Naive thymus-derived CD8-positive, alpha-beta T cell (primary cell): ENCODE measurements around the gene BACE1. TPM values are rescaled to one million over a fixed set of nuclear protein-coding genes. Genes with fewer than 3 reads are reported as not detected.

ENCODE experiments used
- ATAC-seq, 2 donors: fragments of 150-1000 bp; cut with Tn5 transposase in 1 of 2; sonication (Bioruptor Pico), chemical (Tn5 transposase) in 1 of 2; 1 replicate in 1 of 2; 2 replicates in 1 of 2; pipeline ENCODE4 v1.10.0; 2021; ENCODE audit warnings: mild to moderate bottlenecking in 2 of 2, moderate library complexity in 2 of 2
- POLR2A ChIA-PET: fragments of 350-600 bp; sonication (Branson Sonifier 250); formaldehyde crosslinking; loops from one replicate; lab custom pipeline; 2021; ENCODE audit warnings: antibody characterized with exemption; lab: Charles Lee
- DNase-seq, 10 donors: peaks; one replicate each; pipeline versions ENCODE4 v3.0.0 to v3.0.0-alpha.2; 2020 to 2022
- H3K27ac Mint-ChIP-seq, 10 donors: one replicate each; pipeline ENCODE4 v1.8.0; 2020 to 2022; ENCODE audit warnings: mild to moderate bottlenecking in 10 of 10, mixed read lengths in 10 of 10, moderate library complexity in 4 of 10, inconsistent platforms in 1 of 10
- H3K27me3 Mint-ChIP-seq, 5 donors: one replicate each; pipeline ENCODE4 v1.8.0; 2021 to 2022; ENCODE audit warnings: mixed read lengths in 5 of 5
- H3K36me3 Mint-ChIP-seq, 3 donors: one replicate each; pipeline ENCODE4 v1.8.0; 2020 to 2022; ENCODE audit warnings: mixed read lengths in 3 of 3, mild to moderate bottlenecking in 2 of 3, inconsistent platforms in 1 of 3
- H3K4me1 Mint-ChIP-seq, 4 donors: one replicate each; pipeline ENCODE4 v1.8.0; 2021 to 2022; ENCODE audit warnings: mixed read lengths in 4 of 4
- H3K4me3 Mint-ChIP-seq, 10 donors: one replicate each; pipeline ENCODE4 v1.8.0; 2020 to 2022; ENCODE audit warnings: mild to moderate bottlenecking in 10 of 10, mixed read lengths in 10 of 10, moderate library complexity in 6 of 10, inconsistent platforms in 1 of 10
- H3K9me3 Mint-ChIP-seq, 9 donors: one replicate each; pipeline ENCODE4 v1.8.0; 2020 to 2022; ENCODE audit warnings: mixed read lengths in 9 of 9, mild to moderate bottlenecking in 3 of 9, inconsistent platforms in 1 of 9, moderate library complexity in 1 of 9
- polyA plus RNA-seq, 3 donors: library from polyadenylated mRNA; unstranded; fragments of 300-500 nt; fragmentation: Illumina TruSeq; gene quantifications; one replicate each; pipeline ENCODE4 v1.2.3, GENCODE V29; 2021
- total RNA-seq, 8 experiments: library from RNA in 2 of 8; stranded (reverse) in 2 of 8; gene quantifications; one replicate each; pipeline ENCODE4 v1.2.3 and lab custom pipeline; 2021 to 2026

BACE1 gene
- total and polyA plus RNA-seq, 5 experiments from 2014 or later: 0.08 to 0.41 (median 0.27) TPM; not detected in 1

DNA sequence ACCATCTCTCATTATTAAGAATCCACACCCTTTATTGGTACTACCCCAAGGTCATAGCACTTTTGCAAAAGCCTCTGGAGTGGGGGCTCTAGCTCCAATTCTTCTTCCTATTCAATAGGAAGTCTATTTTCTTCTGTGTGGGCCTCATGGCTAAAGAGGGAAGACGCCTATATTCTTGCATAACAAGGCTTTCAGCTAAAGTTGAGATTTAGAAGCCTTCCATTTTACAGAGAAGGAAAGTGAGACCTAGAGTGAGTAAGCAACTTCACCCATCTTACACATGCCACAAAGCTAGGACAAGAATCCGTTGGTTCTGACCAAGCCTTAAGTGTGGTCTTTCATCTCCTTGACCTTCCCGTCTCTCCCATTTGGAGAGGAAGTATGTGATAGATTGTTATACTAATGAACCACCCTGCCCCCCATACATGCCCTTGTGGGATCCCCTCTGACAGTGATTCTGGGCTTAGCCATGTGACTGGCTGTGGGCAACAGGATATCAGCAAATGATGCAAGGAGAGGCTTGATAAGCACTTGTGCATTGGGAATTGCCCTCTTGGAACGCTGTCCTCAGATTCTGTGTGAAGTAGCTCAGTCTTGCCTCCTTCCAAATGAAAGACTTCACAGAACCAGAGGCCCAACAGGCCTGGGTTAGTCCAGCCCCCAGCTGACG, 12.3 kb downstream of the BACE1 start:
- H3K4me1 Mint-ChIP-seq: peaks cover 0 to 2% (median 0%) of the 10 kb centered on the region in 4 donors
- ATAC-seq (no peak), DNase-seq (no peak)
- no peak overlapping the region for H3K4me3 Mint-ChIP-seq
- H3K9me3 Mint-ChIP-seq: peaks cover 0 to 1% (median 0%) of the 10 kb centered on the region in 9 donors
- H3K36me3 Mint-ChIP-seq: no peaks in the 10 kb centered on the region
- H3K27ac Mint-ChIP-seq: no peak overlapping the region
- H3K27me3 Mint-ChIP-seq: peaks cover 1 to 9% (median 3%) of the 10 kb centered on the region in 5 donors
- POLR2A ChIA-PET: interaction anchor here (1.0 kb wide), 1 partner anchor 12 kb away, joined by 3 read pairs; no protein-coding TSS in a partner anchor

DNA sequence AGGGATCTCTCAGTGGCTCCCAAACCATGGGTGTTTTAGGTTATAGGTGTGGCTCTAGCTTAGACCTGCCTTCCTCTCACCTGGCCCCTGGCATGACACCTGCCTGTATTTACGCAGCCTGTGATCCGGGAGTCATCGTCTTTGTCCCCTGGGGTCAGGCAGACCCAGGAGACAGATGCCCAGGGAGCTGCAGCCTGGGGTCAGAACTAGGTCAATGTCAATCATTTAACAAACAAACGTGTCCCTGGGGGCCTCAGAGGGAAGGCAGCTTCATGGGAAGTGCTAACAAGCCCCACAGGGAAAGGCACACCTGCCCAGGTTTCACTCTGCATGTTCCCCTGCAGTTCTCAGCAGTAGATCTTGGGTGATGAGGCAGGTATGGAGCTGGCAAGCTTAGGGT, 13.0 kb downstream of the BACE1 start:
- peaks cover 0 to 7% (median under 1%) of the 10 kb centered on the region in 5 donors for H3K27me3 Mint-ChIP-seq
- ATAC-seq (no peak), DNase-seq (no peak)
- H3K4me3 Mint-ChIP-seq: no peak overlapping the region
- POLR2A ChIA-PET: interaction anchor here (1.0 kb wide), 1 partner anchor 12 kb away, joined by 3 read pairs; no protein-coding TSS in a partner anchor
- no peak overlapping the region for H3K27ac Mint-ChIP-seq
- H3K36me3 Mint-ChIP-seq: no peaks in the 10 kb centered on the region
- H3K9me3 Mint-ChIP-seq: peaks cover 0 to 1% (median 0%) of the 10 kb centered on the region in 9 donors
- no peaks in the 10 kb centered on the region for H3K4me1 Mint-ChIP-seq

DNA sequence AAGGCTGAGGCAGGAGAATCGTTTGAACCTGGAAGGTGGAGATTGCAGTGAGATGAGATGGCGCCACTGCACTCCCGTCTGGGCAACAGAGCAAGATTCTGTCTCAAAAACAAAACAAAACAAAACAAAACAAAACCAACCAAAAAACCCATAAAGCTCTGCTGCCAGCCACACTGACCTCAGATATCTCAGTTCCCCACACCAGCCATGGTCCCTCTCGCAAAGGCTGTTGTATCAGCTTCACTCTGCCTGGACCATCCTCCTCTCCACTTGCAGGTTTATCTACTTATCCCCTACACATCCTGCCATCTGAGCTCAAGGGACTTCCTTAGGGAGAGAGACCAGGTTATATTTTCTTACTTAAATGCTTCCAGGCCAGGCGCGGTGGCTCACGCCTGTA, 13.8 kb downstream of the BACE1 start:
- no peak for ATAC-seq
- peaks cover 0 to 1% (median 0%) of the 10 kb centered on the region in 9 donors for H3K9me3 Mint-ChIP-seq
- H3K27me3 Mint-ChIP-seq: peaks cover 0 to 4% (median 0%) of the 10 kb centered on the region in 5 donors
- DNase-seq: no peak
- no peaks in the 10 kb centered on the region for H3K36me3 Mint-ChIP-seq
- H3K27ac Mint-ChIP-seq: peak overlapping the region in 1 of 10 donors; percentile 68
- H3K4me1 Mint-ChIP-seq: no peaks in the 10 kb centered on the region
- POLR2A ChIA-PET: no interaction called here
- no peak overlapping the region for H3K4me3 Mint-ChIP-seq

DNA sequence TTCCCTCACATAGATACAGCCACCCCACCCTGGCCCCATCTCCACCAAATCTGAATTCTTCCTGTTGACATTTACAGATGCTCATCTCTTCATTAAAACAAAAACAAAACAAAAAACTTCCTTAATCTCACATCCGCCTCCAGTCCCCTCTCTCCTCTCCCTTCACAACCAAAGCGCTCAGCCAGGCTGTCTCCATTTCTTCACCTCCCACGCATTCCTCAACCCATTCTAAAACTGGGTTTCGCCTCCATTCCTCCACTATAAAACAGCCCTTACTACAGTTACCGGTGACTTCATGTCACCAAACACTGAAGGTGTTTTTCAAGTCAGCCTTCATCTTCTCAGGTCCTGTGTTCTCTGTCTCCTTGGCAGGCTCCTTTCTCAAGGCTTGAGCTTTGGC, 15.3 kb downstream of the BACE1 start:
- POLR2A ChIA-PET: no interaction called here
- no peak for ATAC-seq
- DNase-seq: no peak
- Mint-ChIP-seq H3K9me3 (peaks cover 0 to 1% (median 0%) of the 10 kb centered on the region in 9 donors), H3K4me1 (peaks cover 0 to 1% (median 0%) of the 10 kb centered on the region in 4 donors), H3K36me3 (no peaks in the 10 kb centered on the region), H3K27ac (peak overlapping the region in 1 of 10 donors; percentile 6), H3K4me3 (no peak overlapping the region), H3K27me3 (peaks cover 0 to 1% (median 0%) of the 10 kb centered on the region in 5 donors)

DNA sequence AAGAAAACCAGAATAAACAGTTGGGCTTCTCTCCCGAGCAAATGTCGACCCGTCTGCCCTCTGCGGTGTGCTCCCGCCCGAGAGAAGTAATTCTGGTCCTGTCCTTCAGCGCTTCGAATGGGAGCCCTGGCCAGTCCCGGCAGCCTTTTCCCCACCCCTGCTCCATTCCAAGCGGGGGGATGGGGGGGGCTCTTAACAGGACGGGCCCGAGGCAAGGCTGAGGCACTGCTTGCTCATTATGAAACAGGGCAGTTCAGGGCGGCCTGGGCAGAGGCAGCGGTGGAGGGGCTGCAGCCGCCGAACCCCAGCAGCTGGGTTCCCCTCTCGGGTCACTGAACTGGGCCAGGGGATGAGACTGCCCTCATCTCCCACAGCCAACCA, 15.8 kb downstream of the BACE1 start:
- no peak overlapping the region for H3K27ac Mint-ChIP-seq
- H3K27me3 Mint-ChIP-seq: peaks cover 0 to 1% (median 0%) of the 10 kb centered on the region in 5 donors
- POLR2A ChIA-PET: no interaction called here

DNA sequence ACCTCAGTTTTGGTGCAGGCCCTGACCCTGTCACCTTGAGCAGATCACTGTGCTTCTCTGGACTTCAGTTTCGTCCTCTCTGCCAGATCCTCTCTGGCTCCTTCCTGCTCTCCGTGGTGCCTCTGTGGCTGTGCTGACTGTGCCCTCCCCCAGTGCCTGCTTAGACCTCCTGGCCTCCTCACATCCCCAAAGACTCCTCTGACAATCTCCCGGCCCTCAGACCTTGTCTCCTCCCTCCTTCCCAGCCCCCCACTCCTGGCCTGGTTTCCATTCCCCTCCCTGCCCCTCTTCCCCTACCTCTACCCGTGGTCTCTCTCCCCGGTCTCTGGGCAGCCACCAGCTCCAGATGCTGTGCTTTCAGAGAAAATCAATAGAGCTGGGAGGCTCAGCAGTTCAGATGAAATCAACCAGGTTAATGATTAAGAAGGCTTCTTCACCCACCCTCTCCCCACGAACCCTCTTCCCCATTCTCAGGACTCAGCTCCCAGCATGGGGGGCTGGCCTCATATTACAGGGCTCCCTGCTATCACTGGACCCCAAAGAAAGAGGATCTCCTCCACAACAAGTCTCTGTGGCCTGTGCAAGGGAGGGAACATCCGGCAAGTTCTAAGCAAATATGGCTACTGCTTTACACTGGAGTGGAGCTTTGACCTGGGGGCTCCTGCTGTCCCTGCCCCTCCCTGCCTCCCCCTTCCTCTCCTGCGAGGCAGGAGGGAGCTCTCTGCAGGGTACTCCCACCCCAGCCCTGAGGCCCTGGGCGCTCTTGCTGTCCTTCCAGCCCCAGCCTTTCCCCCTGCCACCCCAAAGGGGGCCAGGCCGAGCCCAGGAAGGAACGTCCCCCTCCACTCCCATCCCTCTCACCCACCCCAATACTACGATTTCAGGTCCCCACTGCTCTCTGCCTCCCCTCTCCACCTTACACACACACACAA, 16.4 kb downstream of the BACE1 start:
- H3K36me3 Mint-ChIP-seq: peaks cover 0 to 7% (median 0%) of the 10 kb centered on the region in 3 donors
- ATAC-seq (no peak), DNase-seq (no peak)
- POLR2A ChIA-PET: no interaction called here
- H3K9me3 Mint-ChIP-seq: peaks cover 0 to 1% (median 0%) of the 10 kb centered on the region in 9 donors
- peaks cover 0 to 1% (median 0%) of the 10 kb centered on the region in 4 donors for H3K4me1 Mint-ChIP-seq
- H3K27me3 Mint-ChIP-seq: peaks cover 0 to 1% (median 0%) of the 10 kb centered on the region in 5 donors
- H3K4me3 Mint-ChIP-seq: no peak overlapping the region
- peak overlapping the region in 2 of 10 donors; percentile 74 to 88 for H3K27ac Mint-ChIP-seq

More for the DNA sequence above, 15.8 kb downstream of the BACE1 start:
- Mint-ChIP-seq H3K4me3 (no peak overlapping the region), H3K36me3 (peaks cover 0 to 2% (median 0%) of the 10 kb centered on the region in 3 donors), H3K4me1 (peaks cover 0 to 1% (median 0%) of the 10 kb centered on the region in 4 donors), H3K9me3 (peaks cover 0 to 1% (median 0%) of the 10 kb centered on the region in 9 donors)
- ATAC-seq (no peak), DNase-seq (no peak)

DNA sequence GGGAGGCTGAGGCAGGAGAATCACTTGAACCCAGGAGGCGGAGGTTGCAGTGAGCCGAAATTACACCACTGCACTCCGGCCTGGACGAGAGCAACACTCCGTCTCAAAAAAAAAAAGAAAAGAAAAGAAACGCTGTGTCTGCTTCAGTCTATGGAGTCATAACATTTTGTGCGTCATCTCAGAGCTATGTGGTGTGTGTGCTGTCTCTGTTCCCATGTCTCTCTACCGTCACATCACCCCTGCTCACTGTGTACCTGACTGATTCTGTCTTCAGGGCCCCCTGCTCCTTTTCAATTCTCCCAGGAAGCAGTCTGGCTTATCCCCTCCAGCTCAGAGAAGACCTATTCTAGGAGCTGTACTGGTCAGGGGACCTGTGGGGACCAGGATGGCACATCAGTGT, 17.9 kb downstream of the BACE1 start:
- ATAC-seq: no peak
- H3K4me3 Mint-ChIP-seq: no peak overlapping the region
- H3K27ac Mint-ChIP-seq: peak overlapping the region in 2 of 10 donors; percentile 14 to 43

DNA sequence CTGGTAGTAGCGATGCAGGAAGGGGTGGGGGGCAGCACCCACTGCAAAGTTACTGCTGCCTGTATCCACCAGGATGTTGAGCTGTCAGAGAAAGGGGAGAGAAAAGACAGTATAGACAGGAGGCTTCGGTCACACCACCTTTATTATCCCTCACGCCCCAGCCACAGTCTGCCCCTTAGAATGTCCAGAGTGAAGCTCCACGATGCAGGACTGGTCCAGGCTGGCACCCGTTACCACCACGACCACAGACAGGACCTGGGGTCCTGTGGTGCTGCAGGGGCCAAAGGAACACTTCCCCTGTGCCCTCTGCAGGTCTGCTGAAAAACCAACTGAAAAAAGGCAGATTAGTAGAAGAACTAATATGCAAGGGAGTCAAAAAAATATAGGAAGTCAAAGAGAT, 19.2 kb downstream of the BACE1 start:
- Mint-ChIP-seq H3K27me3 (no peaks in the 10 kb centered on the region), H3K4me3 (no peak overlapping the region), H3K27ac (peak overlapping the region in 1 of 10 donors; percentile 29), H3K9me3 (peaks cover 0 to 1% (median 0%) of the 10 kb centered on the region in 9 donors), H3K36me3 (peaks cover 0 to 9% (median 0%) of the 10 kb centered on the region in 3 donors), H3K4me1 (peaks cover 0 to 1% (median 0%) of the 10 kb centered on the region in 4 donors)
- DNase-seq: no peak
- POLR2A ChIA-PET: no interaction called here
- no peak for ATAC-seq

More for the DNA sequence above, 17.9 kb downstream of the BACE1 start:
- POLR2A ChIA-PET: no interaction called here
- peaks cover 0 to 1% (median 0%) of the 10 kb centered on the region in 5 donors for H3K27me3 Mint-ChIP-seq
- H3K36me3 Mint-ChIP-seq: peaks cover 0 to 9% (median 0%) of the 10 kb centered on the region in 3 donors
- H3K9me3 Mint-ChIP-seq: peaks cover 0 to 1% (median 0%) of the 10 kb centered on the region in 9 donors
- DNase-seq: no peak
- peaks cover 0 to 1% (median 0%) of the 10 kb centered on the region in 4 donors for H3K4me1 Mint-ChIP-seq

DNA sequence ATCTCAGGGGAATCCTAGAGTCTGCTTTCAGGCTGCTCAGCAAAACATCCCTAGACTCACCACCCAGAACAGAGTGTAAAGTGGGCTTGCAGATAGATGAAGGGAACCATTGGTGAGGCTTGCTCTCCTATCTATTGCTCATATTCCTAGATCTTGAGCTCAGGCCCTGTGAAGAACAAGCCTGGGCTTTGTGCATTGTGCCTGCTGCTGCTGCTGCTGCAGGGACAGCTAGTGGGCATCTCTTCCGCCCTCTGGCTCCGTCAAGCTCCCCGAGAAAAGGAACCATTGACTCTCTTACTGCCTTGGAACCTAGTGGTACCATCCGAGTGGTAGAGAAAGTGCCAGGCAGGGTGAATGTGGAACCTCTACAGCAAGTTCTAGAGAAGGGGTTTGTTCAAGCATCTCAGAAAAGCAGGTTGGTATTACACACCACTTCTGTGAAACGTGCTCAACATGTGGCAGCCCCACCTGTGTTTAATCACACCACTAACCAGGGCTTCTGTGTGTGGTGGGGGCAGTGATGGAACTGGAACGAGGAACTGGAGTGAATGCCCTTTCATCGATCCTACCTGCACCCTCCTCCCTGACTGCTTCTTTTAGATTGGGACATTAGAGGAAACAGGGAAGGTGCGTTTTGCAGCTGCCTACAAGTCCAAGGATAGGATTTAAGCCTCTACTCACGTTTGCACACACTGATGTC, 20.5 kb downstream of the BACE1 start:
- POLR2A ChIA-PET: interaction anchor here (0.6 kb wide), 1 partner anchor 32 kb away, joined by 5 read pairs; the partner anchor contains the start of gene CEP164
- ATAC-seq (no peak), DNase-seq (no peak)
- Mint-ChIP-seq H3K4me1 (peaks cover 0 to 1% (median 0%) of the 10 kb centered on the region in 4 donors), H3K36me3 (peaks cover 0 to 10% (median 0%) of the 10 kb centered on the region in 3 donors), H3K27ac (no peak overlapping the region), H3K9me3 (peaks cover 0 to 1% (median 0%) of the 10 kb centered on the region in 9 donors), H3K27me3 (no peaks in the 10 kb centered on the region), H3K4me3 (no peak overlapping the region)

DNA sequence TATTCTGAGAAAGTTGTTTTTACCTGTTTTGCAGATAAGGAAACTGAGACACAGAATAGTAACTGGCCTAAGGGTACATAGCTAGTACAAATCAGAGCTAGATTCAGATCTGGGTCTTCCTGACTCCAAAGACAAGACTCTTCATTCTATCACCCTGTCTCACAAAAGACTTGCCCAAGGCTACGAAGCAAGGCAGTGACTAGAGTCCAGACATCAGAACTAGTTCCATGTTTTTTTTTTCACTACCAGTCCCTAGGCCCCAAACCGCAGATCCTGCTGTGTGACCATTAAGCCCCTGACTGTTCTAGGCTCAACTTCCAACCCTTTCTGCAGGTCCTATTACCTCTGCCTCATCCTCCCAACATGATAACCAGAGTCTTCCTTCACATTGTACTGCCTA, 23.4 kb downstream of the BACE1 start:
- no peak for ATAC-seq
- Mint-ChIP-seq H3K27ac (peak overlapping the region in 1 of 10 donors; percentile 23), H3K36me3 (peaks cover 0 to 18% (median 8%) of the 10 kb centered on the region in 3 donors), H3K9me3 (no peaks in the 10 kb centered on the region), H3K27me3 (no peaks in the 10 kb centered on the region), H3K4me1 (peaks cover 0 to 1% (median 0%) of the 10 kb centered on the region in 4 donors), H3K4me3 (no peak overlapping the region)
- no peak for DNase-seq
- POLR2A ChIA-PET: no interaction called here

DNA sequence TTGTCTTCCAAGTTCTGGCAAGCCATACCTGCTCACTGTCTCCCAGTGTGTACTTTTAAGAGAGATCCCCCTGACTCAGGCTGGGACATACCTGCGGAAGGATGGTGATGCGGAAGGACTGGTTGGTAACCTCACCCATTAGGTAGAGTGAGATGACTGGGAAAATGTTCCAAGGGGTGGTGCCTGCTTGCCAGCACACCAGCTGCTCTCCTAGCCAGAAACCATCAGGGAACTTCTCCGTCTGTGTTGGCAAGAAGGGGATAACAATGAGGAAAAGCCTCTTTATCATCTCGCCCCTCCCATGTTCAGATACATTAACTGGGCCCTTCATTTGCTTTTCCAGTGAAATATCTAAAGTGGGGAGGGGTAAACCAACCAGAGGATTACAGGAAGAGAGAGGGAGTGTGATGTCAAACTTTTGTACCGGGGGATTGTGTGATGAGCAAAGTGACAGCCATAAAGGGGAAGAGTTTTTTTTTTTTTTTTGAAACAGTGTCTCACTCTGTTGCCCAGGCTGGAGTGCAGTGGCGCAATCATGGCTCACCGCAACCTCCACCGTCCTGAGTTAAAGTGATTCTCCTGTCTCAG, 25.2 kb downstream of the BACE1 start, which contains the start of gene BACE1-AS:
Gene BACE1-AS, plus strand, starts transcription at position 538 of the 588 bp plus-strand sequence.
- Mint-ChIP-seq H3K4me1 (no peaks in the 10 kb centered on the region), H3K27ac (peak within 1 kb of the TSS in 2 of 10 donors; percentile 3 to 53), H3K9me3 (no peaks in the 10 kb centered on the region), H3K27me3 (no peaks in the 10 kb centered on the region), H3K36me3 (peaks cover 0 to 32% (median 11%) of the 10 kb centered on the region in 3 donors), H3K4me3 (no peak within 1 kb of the TSS)
- no peak for ATAC-seq
- DNase-seq: no peak
- POLR2A ChIA-PET: no interaction called here
